CD14-positive monocyte (primary cell): ENCODE results near the gene SUFU. TPM values are rescaled to one million over a fixed set of nuclear protein-coding genes. Genes with fewer than 3 reads are reported as not detected.

Experiments
- DNase-seq, 3 donors: peaks; one replicate each; pipeline ENCODE4 v3.0.0-alpha.2; 2011 to 2022
- H2AFZ ChIP-seq: 2 replicates; pipeline ENCODE4 v1.6.0; 2012; ENCODE audit warnings: mild to moderate bottlenecking, low read depth, low read length, inconsistent platforms; ENCODE audit not compliant: insufficient read depth, poor library complexity, severe bottlenecking
- H3K27ac ChIP-seq, 2 donors: 1 replicate in 1 of 2; 2 replicates in 1 of 2; pipeline ENCODE4 v1.5.1; 2012 to 2013; ENCODE audit warnings: low read length in 2 of 2, control low read depth in 1 of 2, inconsistent platforms in 1 of 2, low read depth in 1 of 2, mild to moderate bottlenecking in 1 of 2
- H3K27me3 ChIP-seq, 2 donors: one replicate each; pipeline versions ENCODE4 v1.6.0 to v1.6.1; 2011 to 2013; ENCODE audit warnings: low read length in 2 of 2; ENCODE audit not compliant: control insufficient read depth in 2 of 2, insufficient read depth in 2 of 2
- H3K36me3 ChIP-seq, 2 donors: replicated peaks in 1 of 2; 1 replicate in 1 of 2; 2 replicates in 1 of 2; pipeline versions ENCODE4 v1.5.1 to v1.6.1; 2012 to 2013; ENCODE audit warnings: low read length in 2 of 2, control low read depth in 1 of 2, inconsistent platforms in 1 of 2, mild to moderate bottlenecking in 1 of 2; ENCODE audit not compliant: insufficient read depth in 2 of 2, control insufficient read depth in 1 of 2
- H3K4me1 ChIP-seq, 2 donors: 1 replicate in 1 of 2; 2 replicates in 1 of 2; pipeline versions ENCODE4 v1.5.1 to v1.6.1; 2012 to 2013; ENCODE audit warnings: low read length in 2 of 2, control low read depth in 1 of 2, inconsistent platforms in 1 of 2, mild to moderate bottlenecking in 1 of 2, moderate library complexity in 1 of 2; ENCODE audit not compliant: insufficient read depth in 2 of 2, control insufficient read depth in 1 of 2
- H3K4me2 ChIP-seq: replicated peaks from 2 replicates; pipeline ENCODE3; 2012; ENCODE audit warnings: low read length, moderate library complexity, mild to moderate bottlenecking; ENCODE audit not compliant: poor library complexity, severe bottlenecking; ENCODE audit errors: extremely low read depth
- H3K4me3 ChIP-seq, 3 experiments: fragments of 200-600 bp in 1 of 3; sonication (generic) in 1 of 3; replicated peaks in 1 of 3; 1 replicate in 2 of 3; 2 replicates in 1 of 3; pipeline ENCODE4 v1.5.1; 2011 to 2013; ENCODE audit warnings: low read length in 3 of 3, mild to moderate bottlenecking in 3 of 3, control low read depth in 2 of 3, low read depth in 2 of 3, inconsistent platforms in 1 of 3, moderate library complexity in 1 of 3
- H3K79me2 ChIP-seq: 2 replicates; pipeline ENCODE4 v1.6.0; 2012; ENCODE audit warnings: mild to moderate bottlenecking, control low read depth, inconsistent platforms, low read length, moderate library complexity; ENCODE audit not compliant: insufficient read depth
- H3K9ac ChIP-seq: 2 replicates; pipeline ENCODE4 v1.6.0; 2017; ENCODE audit warnings: low read length, mild to moderate bottlenecking; ENCODE audit not compliant: insufficient read depth, poor library complexity, severe bottlenecking
- H3K9me3 ChIP-seq, 2 donors: replicated peaks in 1 of 2; 1 replicate in 1 of 2; 2 replicates in 1 of 2; pipeline versions ENCODE4 v1.5.1 to v1.6.1; 2012 to 2013; ENCODE audit warnings: low read length in 2 of 2, control low read depth in 1 of 2; ENCODE audit not compliant: control insufficient read depth in 1 of 2, insufficient read depth in 1 of 2
- H4K20me1 ChIP-seq: 2 replicates; pipeline ENCODE4 v1.6.0; 2012; ENCODE audit warnings: mild to moderate bottlenecking, low read length, control low read depth, moderate library complexity; ENCODE audit not compliant: insufficient read depth
- H3K27ac Mint-ChIP-seq, 7 donors: one replicate each; pipeline ENCODE4 v1.8.0; 2020; ENCODE audit warnings: mild to moderate bottlenecking in 7 of 7, mixed read lengths in 7 of 7, moderate library complexity in 6 of 7, inconsistent platforms in 2 of 7
- H3K27me3 Mint-ChIP-seq, 3 donors: one replicate each; pipeline ENCODE4 v1.8.0; 2021 to 2022; ENCODE audit warnings: low read depth in 3 of 3, mild to moderate bottlenecking in 3 of 3, mixed read lengths in 3 of 3, moderate library complexity in 3 of 3, inconsistent platforms in 1 of 3
- H3K36me3 Mint-ChIP-seq, 2 donors: one replicate each; pipeline ENCODE4 v1.8.0; 2020; ENCODE audit warnings: mixed read lengths in 2 of 2, inconsistent platforms in 1 of 2, mild to moderate bottlenecking in 1 of 2
- H3K4me1 Mint-ChIP-seq: one replicate; pipeline ENCODE4 v1.8.0; 2020; ENCODE audit warnings: mild to moderate bottlenecking, mixed read lengths
- H3K4me3 Mint-ChIP-seq, 2 donors: one replicate each; pipeline ENCODE4 v1.8.0; 2020; ENCODE audit warnings: mild to moderate bottlenecking in 2 of 2, mixed read lengths in 2 of 2, moderate library complexity in 1 of 2
- H3K9me3 Mint-ChIP-seq, 7 donors: one replicate each; pipeline ENCODE4 v1.8.0; 2020 to 2022; ENCODE audit warnings: mixed read lengths in 7 of 7, mild to moderate bottlenecking in 6 of 7, moderate library complexity in 6 of 7, inconsistent platforms in 2 of 7
- WGBS: methylation state at CpG from one replicate; pipeline ENCODE4 v1.1.5; 2013; ENCODE audit warnings: missing lambda C conversion rate; ENCODE audit not compliant: insufficient coverage; 5-methylcytosine and 5-hydroxymethylcytosine counted together
- intact Hi-C, 2 donors: fragments of 100-400 bp; cut with micrococcal nuclease; formaldehyde crosslinking; loops; one replicate each; pipeline versions ENCODE4 v1.15.0 to v1.15.1; 2023
- polyA plus RNA-seq, 3 donors: library from polyadenylated mRNA; depleted of rRNA in 1 of 3; unstranded in 2 of 3; stranded (reverse) in 1 of 3; fragments of 300-500 nt in 2 of 3; fragments of >200 nt in 1 of 3; fragmentation: Illumina TruSeq in 2 of 3; gene quantifications; 1 replicate in 2 of 3; 2 replicates in 1 of 3; pipeline ENCODE4 v1.2.3, GENCODE V29; 2012 to 2021
- TF ChIP-seq, protein P1 (sequence below): fragments of 200-600 bp; IDR thresholded peaks from one replicate; pipeline ENCODE4 v1.8.0; 2022; ENCODE audit warnings: antibody characterized with exemption, mild to moderate bottlenecking

SUFU gene
- polyA plus RNA-seq, 3 donors = 3.2 to 10.0 (median 5.7) TPM

DNA sequence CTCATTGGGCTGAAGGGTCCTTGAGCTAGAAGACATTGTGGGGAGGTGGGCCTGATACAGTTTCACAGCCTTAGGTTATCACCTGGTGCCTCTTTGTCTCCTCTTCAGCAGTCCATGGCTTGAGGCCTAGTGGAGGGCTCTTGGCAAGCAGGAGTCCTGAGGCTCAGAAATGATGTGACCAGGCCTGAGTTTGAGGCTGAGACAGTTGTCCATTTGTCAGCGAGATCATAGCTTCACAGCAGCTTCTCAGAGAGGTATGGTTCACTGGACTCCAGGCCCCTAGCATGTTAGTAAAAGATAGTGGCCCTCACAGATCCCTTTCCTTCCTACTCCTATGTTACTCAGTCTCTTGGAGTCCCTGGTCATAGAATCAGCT is 19.1 kb downstream of the SUFU start:
- no peak overlapping the region for H3K27ac ChIP-seq
- WGBS = no CpG with 5 or more reads among the region's 1 CpG
- H3K36me3 Mint-ChIP-seq = peaks cover 53 to 77% of the 10 kb centered on the region in 2 donors

DNA sequence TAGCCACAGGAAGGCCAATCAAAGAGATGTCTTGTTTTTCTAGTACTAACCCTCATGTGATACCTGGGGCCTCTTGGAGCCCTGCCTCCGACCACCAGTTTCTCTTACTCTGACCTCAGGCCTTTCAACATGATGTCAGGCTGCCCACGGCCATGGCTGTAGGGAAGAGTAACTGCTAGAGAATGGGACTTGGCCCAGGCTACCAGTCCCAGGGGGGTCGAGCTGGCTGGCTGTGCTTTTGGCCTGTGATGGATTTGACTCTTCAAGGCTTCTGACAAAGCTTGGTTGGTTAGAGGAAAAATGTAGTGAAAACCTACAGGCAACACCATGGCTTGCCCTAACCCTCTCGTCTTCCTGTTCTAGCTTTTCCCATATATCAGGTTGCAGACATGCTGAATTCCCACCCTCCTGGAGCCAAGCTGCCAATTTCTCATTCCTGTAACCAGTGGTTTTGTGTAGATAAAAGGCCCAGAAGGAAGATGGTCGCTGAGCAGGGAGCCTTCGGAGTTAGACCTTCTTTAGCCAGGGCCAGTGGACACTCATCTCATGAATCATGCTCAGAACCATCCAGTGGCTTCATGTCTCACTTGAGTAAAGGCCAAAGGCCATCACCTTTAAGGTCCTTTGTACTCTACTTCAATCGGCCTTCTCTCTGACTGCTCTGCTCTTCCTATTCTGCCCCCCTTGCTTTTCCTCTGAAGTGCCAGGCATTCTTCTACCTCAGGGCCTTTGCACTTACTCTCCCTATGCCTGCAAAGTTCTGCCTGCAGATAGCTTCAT is 19.7 kb downstream of the SUFU start:
- H3K4me1 ChIP-seq = no peaks in the 10 kb centered on the region
- peaks cover 40 to 65% of the 10 kb centered on the region in 2 donors for H3K36me3 ChIP-seq
- H3K4me2 ChIP-seq = no peak overlapping the region
- peaks cover 2% of the 10 kb centered on the region for H3K4me1 Mint-ChIP-seq
- H3K9me3 Mint-ChIP-seq = peaks cover 0 to 1% (median 0%) of the 10 kb centered on the region in 7 donors
- no peaks in the 10 kb centered on the region for H3K9me3 ChIP-seq
- intact Hi-C loops = no loop called here
- H3K4me3 ChIP-seq = no peak overlapping the region
- no peak overlapping the region for H3K27ac ChIP-seq
- no peaks in the 10 kb centered on the region for H3K27me3 ChIP-seq
- H3K27ac Mint-ChIP-seq = peak overlapping the region in 4 of 7 donors; percentile 1 to 68 (median 16)
- H3K9ac ChIP-seq = no peak overlapping the region
- no peak overlapping the region for H3K4me3 Mint-ChIP-seq
- H2AFZ ChIP-seq = no peak overlapping the region
- DNase-seq = no peak
- H3K36me3 Mint-ChIP-seq = peaks cover 54 to 73% of the 10 kb centered on the region in 2 donors
- peaks cover 86% of the 10 kb centered on the region for H4K20me1 ChIP-seq
- H3K27me3 Mint-ChIP-seq = peaks cover 0 to 3% (median 0%) of the 10 kb centered on the region in 3 donors
- WGBS = 100% methylated on average over 5 of the region's 7 CpGs
- TF ChIP-seq, protein P1, sequence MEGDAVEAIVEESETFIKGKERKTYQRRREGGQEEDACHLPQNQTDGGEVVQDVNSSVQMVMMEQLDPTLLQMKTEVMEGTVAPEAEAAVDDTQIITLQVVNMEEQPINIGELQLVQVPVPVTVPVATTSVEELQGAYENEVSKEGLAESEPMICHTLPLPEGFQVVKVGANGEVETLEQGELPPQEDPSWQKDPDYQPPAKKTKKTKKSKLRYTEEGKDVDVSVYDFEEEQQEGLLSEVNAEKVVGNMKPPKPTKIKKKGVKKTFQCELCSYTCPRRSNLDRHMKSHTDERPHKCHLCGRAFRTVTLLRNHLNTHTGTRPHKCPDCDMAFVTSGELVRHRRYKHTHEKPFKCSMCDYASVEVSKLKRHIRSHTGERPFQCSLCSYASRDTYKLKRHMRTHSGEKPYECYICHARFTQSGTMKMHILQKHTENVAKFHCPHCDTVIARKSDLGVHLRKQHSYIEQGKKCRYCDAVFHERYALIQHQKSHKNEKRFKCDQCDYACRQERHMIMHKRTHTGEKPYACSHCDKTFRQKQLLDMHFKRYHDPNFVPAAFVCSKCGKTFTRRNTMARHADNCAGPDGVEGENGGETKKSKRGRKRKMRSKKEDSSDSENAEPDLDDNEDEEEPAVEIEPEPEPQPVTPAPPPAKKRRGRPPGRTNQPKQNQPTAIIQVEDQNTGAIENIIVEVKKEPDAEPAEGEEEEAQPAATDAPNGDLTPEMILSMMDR = no peak
- peaks cover 26% of the 10 kb centered on the region for H3K79me2 ChIP-seq

More for the DNA sequence above, 19.1 kb downstream of the SUFU start:
- no peak overlapping the region for H3K9ac ChIP-seq
- peaks cover 23% of the 10 kb centered on the region for H3K79me2 ChIP-seq
- no peaks in the 10 kb centered on the region for H3K4me1 ChIP-seq
- peak overlapping the region in 2 of 7 donors; percentile 1 to 65 for H3K27ac Mint-ChIP-seq
- no peak overlapping the region for H3K4me3 ChIP-seq
- peaks cover 0 to 3% (median 0%) of the 10 kb centered on the region in 3 donors for H3K27me3 Mint-ChIP-seq
- peaks cover 40 to 66% of the 10 kb centered on the region in 2 donors for H3K36me3 ChIP-seq
- no peaks in the 10 kb centered on the region for H3K27me3 ChIP-seq
- DNase-seq = no peak
- peaks cover 0 to 1% (median 0%) of the 10 kb centered on the region in 7 donors for H3K9me3 Mint-ChIP-seq
- intact Hi-C loops = no loop called here
- H3K4me3 Mint-ChIP-seq = no peak overlapping the region
- no peak overlapping the region for H2AFZ ChIP-seq
- H4K20me1 ChIP-seq = peaks cover 86% of the 10 kb centered on the region
- H3K4me1 Mint-ChIP-seq = peaks cover 2% of the 10 kb centered on the region
- TF ChIP-seq, protein P1 = no peak
- H3K9me3 ChIP-seq = no peaks in the 10 kb centered on the region
- H3K4me2 ChIP-seq = no peak overlapping the region
